Medulla oblongata (tissue), 1 donor: ENCODE data around the gene ANAPC15.
A peak's percentile ranks its signal among the peaks of the same experiment; 100 is the strongest.
"Not testable (repeated sequence)": the region's sequence is repeated elsewhere in the genome, so short reads cannot be mapped to it uniquely, and the experiment has no call there.

Source experiments
- DNase-seq: peaks from one replicate; pipeline ENCODE4 v3.0.0-alpha.2; 2015; ENCODE audit errors: extremely low spot score

ANAPC15 gene

DNA sequence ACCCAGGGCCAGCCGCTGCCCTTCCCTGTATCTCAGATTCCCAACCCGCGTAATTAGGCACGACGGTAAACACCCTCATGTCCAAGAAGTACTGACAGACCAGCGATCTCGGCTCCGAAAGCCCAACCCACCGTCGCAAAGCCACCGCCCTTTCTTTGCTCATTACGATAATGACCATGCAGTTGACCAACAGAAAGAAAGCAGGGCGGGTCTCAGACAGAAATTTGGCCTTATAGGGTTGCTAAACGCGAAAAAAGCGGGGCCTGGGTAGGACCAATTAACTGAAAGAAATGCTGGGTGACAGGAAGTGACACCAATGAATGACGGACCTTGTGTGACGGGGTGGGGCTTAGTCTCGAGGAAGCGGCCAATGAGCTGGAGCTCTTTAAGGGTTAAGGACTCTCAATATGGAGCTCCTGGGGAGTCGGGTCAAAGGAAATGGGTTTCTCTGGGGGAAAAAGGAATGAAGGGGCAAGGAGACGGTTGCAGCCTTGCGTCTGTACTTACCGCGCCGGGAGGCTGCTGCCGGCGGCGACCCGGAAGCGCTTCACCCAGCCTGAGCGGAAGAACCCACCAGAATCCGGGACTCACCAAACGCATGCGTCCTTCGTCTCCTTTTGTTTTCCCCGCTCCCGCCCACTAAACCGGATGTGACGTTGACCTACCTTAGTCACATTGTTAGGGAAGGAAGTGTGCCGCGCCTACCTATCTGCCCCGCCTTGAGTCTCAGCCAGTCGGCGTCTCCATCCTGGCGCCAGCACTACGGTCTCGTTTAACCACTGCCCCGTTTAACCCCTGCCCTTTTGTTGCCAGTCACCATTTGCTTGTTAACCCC is at the start of gene ANAPC15:
Gene ANAPC15 (minus strand): TSS at position 553 of the 835 bp plus-strand sequence. CDS start 1,419 bp downstream, outside the sequence.
- DNase-seq, result peak; percentile 100

- no peak for DNase-seq
Observed at GRCh38 chr11:72160319-72160718, 47.8 kb upstream of the ANAPC15 start.

- DNase-seq, result no peak
Observed at GRCh38 chr11:72157131-72157530, 44.6 kb upstream of the ANAPC15 start.

- no peak for DNase-seq
Observed at GRCh38 chr11:72155751-72156150, 43.3 kb upstream of the ANAPC15 start.

DNA sequence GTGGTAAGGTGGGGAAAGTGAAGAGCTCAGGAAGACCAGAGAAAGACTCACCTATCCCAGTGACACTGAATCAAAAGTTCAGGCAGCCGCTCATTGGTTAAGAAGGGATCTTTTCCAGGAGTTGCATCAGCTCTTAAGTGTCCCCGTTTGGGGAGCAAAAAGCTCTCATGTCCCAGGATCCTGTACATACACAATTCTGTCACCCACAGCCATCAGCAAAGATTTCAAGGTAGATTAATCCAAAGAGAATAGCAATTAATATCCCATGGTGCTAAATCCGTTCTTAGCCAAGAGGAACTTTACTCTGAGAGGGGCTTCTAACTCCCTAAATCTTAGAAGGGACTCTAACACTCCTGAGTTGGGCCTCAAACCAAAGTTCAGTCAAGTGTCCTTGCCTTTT is 42.3 kb upstream of the ANAPC15 start:
- no peak for DNase-seq

DNA sequence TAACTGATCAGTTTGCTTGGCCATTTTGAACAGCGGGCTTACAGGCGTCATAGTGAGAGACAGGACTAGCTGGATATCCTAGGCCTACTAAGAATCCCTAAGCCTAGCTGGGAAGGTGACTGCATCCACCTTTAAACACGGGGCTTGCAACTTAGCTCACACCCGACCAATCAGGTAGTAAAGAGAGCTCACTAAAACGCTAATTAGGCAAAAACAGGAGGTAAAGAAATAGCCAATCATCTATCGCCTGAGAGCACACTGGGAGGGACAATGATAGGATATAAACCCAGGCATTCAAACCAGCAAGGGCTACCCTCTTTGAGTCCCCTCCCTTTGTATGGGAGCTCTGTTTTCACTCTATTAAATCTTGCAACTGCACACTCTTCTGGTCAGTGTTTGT is 41.4 kb upstream of the ANAPC15 start:
- not testable (repeated sequence) for DNase-seq

DNA sequence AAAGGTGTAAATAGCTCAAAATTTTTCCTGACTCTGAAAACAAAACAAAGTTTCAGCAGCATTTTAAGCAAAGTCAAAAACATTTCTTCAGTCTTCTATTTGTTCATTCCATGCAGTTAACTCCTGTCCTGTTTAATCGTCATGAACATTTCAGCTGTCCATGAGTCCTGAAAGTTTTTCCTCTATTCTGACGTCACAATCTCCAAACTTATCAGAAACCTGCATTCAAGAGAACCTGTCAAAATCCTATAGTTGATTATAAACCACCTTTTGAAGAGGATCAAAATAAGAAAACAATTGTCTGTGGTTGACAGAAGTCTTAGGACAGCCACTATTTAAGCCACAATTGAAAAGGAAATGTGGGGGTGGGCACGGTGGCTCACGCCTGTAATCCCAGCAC is 38.4 kb upstream of the ANAPC15 start:
- no peak for DNase-seq

DNA sequence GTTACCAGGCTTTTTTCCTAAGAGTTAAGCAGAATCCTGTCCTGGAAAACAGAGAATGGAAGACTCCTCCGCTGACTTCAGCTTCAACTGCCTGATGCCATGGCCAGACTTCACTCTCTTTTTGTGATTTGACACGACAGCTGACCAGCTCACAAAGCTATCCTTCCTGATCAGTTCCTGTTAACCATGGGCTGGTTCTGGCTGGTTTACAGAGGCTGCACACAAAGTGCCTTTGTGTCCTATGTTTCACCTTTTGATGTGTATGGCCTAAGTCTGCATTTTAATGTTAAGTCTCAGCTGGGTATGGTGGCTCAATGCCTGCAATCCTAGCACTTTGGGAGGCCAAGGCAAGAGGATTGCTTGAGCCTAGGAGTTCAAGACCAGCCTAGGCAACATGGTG is 34.1 kb upstream of the ANAPC15 start:
- no peak for DNase-seq

GRCh38 chr11:72144807-72145565 is 32.5 kb upstream of the ANAPC15 start:
- no peak for DNase-seq

GRCh38 chr11:72142543-72142942 is 30.0 kb upstream of the ANAPC15 start:
- not testable (repeated sequence) for DNase-seq

GRCh38 chr11:72142086-72142485 is 29.6 kb upstream of the ANAPC15 start:
- not testable (repeated sequence) for DNase-seq

DNA sequence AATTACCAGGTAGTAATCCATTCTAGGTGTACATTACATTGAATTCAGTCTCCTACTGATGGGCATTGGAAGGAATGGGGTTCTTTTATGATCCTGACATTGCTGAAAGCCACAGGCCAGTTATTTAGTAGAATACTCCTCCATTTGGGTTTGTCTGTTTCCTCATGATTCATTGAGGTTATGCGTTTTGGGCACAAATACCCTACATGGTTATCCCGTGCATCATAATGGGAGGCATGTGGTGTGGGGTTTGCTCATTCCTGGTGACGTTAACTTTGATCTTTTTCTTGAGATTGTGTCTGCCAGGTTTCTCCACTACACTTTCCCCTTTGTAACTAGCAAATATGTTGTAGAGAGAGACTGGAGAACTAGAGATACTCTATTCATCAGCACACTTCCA is 28.6 kb upstream of the ANAPC15 start:
- DNase-seq, result no peak

- no peak for DNase-seq
Observed at GRCh38 chr11:72140661-72141060, 28.2 kb upstream of the ANAPC15 start.

GRCh38 chr11:72139500-72139899 is 27.0 kb upstream of the ANAPC15 start:
- DNase-seq, result no peak

DNA sequence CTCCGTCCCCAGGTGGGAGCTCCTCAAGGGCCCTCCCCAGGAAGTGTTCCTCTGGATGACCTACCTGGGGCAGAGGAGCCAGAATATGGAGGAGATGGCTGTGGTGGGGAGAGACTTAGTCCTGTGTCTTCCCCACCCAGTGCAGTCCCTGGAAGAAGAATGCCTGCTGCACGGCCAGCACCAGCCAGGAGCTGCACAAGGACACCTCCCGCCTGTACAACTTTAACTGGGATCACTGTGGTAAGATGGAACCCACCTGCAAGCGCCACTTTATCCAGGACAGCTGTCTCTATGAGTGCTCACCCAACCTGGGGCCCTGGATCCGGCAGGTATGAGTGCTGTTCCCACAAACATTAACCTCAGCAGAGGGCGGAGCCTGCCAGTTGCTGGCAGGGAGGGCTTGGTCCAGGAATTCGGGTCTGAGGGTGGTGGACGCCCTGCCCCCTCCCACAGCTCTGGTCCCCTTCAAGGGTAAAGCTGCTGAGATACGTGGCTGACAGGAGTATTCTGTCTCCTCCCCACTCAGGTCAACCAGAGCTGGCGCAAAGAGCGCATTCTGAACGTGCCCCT is 26.4 kb upstream of the ANAPC15 start:
- DNase-seq, result no peak

GRCh38 chr11:72136684-72137262 is 24.3 kb upstream of the ANAPC15 start:
- no peak for DNase-seq

DNA sequence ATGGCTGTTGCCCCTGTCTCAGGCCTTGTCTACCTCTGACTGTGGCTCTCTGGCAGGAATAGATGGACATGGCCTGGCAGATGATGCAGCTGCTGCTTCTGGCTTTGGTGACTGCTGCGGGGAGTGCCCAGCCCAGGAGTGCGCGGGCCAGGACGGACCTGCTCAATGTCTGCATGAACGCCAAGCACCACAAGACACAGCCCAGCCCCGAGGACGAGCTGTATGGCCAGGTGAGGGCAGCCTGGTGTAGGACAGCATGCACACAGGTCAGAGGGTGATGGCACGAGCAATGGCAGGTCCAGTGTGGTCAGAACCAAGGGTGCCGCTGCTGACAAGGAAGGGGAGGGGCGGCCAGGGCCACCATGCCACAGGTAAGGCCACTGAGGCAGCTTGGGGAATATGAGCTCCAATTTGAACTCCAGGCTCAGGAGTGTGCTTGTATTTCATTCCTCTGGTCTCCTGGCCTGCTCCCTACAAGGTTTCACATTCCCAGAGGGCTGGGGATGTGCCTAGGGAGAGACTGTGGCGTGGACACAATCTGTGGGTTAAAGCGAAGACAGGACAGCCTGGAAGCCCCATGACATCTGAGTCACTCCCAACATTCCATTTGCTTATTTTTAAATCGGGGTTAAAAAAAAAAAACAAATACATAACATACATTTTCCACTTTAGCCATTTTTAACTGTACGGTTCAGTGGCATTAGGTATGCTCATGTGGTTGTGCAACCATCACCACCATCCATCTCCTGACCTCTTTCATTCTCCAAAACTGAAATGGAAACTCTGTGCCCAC is 23.6 kb upstream of the ANAPC15 start:
- DNase-seq, result no peak

GRCh38 chr11:72135473-72135872 is 23.0 kb upstream of the ANAPC15 start, which contains the start of gene FOLR3:
TSS of gene FOLR3 (plus strand) at chr11:72135725. CDS start at chr11:72135953, 228 bp downstream.
- DNase-seq, result not testable (repeated sequence)

- no peak for DNase-seq
Observed at GRCh38 chr11:72132646-72133045, 20.2 kb upstream of the ANAPC15 start.

- no peak for DNase-seq
Observed at GRCh38 chr11:72129381-72129780, 16.9 kb upstream of the ANAPC15 start.

GRCh38 chr11:72127923-72128322 is 15.4 kb upstream of the ANAPC15 start:
- no peak for DNase-seq
